Measurements from ENCODE around the gene TREML2.
"Not testable (repeated sequence)": the region's sequence is repeated elsewhere in the genome, so short reads cannot be mapped to it uniquely, and the experiment has no call there.

TREML2 gene

DNA sequence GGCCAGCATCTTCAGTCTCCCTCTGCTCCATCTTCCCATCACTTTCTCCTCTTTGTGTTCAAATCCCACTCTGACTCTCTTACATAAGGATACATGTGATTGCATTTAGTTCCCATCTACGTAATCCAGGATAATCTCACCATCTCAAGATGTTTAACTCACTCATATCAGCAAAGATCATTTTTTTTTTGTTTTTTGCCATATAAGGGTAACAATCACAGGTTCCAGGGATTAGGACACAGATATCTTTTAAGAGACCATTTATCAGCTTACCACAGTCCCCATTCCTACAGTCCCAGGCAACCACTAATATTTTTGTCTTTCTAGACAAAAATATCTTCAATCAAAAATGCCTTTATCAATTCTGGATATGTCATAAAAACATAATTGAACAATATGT is 3.2 kb upstream of the TREML2 start:
- no peak for DNase-seq

DNA sequence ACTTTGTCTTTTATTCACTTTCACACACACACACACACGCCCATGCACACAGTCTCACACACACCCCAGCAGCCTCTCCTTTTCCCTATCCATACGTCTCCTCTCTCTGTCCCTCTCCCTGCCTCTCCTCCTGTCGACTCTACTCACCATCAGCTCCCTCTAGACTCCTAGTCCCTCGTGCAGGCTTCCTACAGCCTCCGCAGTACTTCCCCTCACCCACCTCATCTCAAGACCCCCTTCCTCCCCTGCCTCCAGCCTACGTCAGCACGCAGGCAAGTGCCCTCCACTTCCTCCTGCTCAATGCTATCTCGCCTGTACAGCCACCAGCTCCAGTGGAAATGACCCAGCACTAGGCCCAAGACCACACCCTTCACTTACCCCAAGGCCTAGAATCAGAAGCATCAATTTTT is 820 bp upstream of the TREML2 start:
- no peak for DNase-seq

DNA sequence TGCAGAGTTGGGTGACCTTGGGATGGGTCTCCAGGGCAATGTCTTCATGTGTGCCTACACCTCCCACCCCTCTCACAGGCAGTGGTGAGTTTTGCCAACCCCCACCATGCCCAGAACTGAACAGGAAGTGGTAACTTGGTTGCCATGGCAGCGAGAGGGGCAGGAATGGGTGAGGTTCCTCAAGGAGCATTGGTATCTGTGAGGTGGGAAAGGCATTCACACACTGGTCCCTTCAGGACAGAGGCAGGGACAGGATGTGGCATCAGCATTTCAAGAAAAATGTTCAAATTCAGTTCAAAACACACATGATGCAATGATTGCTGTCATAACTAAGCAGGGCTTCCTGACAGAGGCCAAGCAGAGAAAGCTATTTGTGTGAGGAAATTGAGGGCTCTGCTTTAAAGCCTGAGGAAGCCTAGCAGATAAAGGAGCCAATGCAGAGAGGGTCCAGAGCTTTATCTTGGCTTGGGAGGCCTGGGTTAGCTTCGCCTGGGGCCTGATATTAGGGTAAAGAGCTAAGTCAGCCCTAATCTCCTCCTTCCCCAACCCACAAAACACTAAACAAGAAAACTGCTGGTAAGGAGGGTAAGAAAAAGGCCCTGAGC is 551 bp downstream of the TREML2 start:
- DNase-seq: peak; percentile 9

GRCh38 chr6:41199552-41200246 is 1.2 kb downstream of the TREML2 start:
- no peak for DNase-seq

GRCh38 chr6:41197234-41197633 is 3.7 kb downstream of the TREML2 start:
- DNase-seq: no peak

DNA sequence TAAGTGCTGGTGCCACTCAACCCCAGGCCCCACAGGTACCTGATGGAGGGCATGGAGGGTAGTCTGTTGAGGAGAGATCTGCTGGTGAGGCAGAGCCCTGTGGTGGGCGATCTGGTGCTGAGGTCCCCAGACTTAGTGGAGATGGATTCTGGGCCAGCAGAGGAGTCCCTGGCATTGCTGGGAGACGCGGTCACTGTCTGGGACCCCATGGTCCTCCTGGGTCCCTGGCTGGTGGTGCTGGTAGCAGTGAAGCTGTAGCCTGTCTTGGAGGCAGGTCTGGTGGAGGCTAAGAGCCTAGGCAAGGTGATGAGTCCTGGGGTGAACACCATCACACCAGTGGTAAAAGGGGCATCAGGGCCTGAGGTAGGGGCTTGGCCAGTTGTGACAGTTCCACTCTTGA is 6.6 kb downstream of the TREML2 start:
- DNase-seq: no peak

DNA sequence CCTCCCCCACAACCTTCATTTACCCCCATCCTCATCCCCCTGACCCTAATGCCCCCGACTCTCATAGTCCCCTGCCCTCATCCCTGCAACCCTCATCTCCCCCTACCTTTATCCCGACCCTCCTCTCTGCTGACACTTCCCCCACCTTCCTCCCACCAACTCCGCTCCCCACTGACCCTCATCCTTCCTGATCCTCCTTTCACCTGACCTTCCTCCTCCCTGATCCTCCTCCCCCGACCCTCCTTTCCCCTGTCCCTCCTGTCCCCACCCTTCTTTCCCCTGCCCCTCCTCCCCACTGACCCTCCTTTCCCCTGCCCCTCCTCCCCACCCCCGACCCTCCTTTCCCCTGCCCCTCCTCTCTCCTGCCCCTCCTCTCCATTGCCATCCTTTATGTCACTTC is 7.1 kb downstream of the TREML2 start:
- DNase-seq: no peak

- DNase-seq: no peak
These were observed 7.7 kb downstream of the TREML2 start for GRCh38 chr6:41193171-41193734.

DNA sequence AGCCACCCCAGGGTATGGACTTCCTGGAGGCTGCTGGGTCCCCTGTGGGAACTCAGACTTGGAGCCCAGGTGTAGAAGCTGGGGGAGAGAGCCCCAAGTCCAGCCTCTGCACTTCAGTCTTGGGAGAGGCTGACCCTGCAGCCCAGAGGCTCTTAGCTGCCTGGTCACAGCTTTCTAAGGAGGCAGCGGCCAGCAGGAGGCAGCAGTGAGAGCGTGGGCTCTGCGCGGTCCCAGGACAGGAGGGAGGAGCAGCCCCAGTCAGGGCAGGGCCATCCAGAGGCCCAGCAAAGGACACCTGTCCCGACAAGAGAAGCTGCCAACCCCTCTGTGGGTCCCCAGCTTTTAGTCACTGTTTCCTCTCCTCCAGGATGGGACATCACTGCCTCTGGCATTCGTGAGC is 9.4 kb downstream of the TREML2 start:
- DNase-seq: peak; percentile 16

GRCh38 chr6:41190791-41191190 is 10.2 kb downstream of the TREML2 start:
- DNase-seq: no peak

- no peak for DNase-seq
These were observed 11.0 kb downstream of the TREML2 start for GRCh38 chr6:41189967-41190366.

- not testable (repeated sequence) for DNase-seq
These were observed 11.9 kb downstream of the TREML2 start for GRCh38 chr6:41189046-41189445.

GRCh38 chr6:41187924-41188886 is 12.7 kb downstream of the TREML2 start:
- no peak for DNase-seq

DNA sequence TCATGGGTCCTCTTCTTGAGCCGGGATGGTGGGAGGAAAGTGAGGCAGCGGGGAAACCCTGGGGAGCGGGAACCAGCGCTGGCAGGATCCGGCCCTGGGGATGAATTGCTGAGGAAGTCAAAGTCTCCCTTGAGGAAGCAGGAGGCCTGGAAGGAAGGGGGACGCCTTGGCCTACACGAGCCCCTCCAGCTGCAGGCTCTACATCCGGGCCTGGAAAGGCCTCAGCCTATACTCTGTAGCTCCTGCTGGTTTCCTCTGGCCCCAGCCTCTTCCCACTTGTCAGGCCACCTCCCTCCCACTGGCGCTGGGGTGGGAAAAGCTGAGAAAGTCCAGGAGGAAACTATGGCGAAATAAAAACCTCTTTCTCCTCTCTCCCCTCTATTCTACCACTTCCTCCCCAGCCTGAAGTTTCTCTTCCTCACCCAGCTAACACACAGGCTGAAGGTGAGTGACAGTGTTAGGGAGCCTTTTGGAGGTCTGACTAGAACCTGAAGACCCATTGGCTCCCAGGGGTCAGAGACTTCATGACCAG is 14.9 kb downstream of the TREML2 start:
- DNase-seq: no peak

- no peak for DNase-seq
These were observed 16.2 kb downstream of the TREML2 start for GRCh38 chr6:41184761-41185160.

DNA sequence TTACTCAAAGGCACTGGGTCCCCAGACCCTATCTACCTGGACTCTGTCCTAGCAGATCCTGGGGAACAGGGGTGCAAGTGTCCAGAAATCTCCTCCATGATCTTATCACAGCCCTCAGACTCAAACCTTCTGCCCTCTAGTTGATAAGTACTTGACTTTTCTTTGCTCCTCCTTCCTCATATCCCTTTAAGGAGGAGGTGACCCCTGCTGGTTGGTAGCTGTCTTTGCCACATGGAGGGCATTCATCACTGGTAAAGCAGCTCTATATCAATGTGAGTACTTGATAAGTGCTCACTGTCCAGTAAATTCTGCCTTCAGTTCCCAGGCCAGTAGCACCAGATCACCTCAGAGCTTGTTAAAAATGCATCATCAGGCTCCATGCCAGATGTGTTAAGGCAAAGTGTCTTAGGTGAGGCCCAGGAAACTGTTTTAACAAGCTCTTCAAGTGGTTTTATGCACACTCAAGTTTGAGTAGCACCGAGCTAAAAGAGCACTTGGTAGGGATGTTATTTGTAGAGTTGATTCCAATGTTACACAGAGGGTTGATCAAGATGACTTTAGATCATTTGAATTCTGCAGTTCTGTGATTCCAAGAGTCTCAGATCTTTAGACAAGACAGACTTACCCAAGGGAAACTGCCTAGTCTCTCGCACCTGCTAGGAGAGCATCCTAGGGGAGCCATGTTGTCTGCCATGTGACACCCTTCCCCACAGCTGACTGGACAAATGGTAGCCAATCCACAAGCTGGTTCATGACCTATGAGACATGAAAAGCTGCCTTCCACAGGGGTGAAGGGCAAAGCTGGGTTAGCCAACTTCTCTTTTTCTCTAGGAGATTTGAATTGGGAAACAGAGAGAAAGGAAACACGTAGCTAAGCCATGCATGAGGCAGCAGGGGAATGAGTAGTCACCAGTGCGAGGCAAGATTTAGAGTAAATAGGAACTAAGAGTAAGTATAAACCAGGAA is 18.6 kb downstream of the TREML2 start:
- peak; percentile 64 for DNase-seq

DNA sequence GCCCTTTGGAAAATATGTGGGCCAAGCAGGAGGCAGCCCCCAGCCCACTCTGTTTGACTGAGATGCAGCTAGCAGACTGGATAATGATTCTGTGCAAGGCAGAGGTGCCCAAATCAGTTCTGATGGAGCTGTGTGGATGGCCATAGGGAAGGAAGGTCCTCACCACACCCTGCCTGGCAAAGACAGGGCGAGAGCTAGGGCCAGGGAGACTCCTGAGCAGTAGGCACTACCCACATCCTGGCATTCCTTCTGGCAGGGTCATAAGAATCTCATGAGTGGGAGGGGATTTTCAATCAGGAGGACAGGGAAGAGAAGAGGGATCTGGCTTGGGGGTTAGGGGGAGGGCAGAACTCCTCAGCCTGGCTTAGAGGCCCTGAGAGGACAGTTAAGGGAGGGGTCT is 19.4 kb downstream of the TREML2 start:
- DNase-seq: peak; percentile 18

DNA sequence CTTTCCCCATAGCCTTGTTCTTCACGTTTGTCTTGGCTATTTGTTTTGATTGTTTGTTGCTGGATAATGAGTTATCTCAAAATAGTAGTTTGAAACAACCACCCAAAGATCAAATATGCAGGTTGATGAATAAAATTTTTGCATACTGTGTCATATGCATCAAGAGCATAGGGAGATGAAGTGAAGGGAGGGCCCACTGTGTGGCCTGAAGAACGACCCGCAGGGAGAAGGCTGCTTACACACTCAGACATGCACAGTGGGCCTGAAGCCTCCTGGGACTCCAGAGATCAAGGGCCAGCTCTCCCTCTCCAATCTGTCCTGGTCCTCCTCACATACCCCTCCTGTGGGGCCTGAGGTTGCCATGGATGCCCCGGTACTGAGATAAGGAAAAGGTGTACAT is 21.8 kb downstream of the TREML2 start:
- no peak for DNase-seq

GRCh38 chr6:41177695-41178094 is 23.3 kb downstream of the TREML2 start:
- no peak for DNase-seq

DNA sequence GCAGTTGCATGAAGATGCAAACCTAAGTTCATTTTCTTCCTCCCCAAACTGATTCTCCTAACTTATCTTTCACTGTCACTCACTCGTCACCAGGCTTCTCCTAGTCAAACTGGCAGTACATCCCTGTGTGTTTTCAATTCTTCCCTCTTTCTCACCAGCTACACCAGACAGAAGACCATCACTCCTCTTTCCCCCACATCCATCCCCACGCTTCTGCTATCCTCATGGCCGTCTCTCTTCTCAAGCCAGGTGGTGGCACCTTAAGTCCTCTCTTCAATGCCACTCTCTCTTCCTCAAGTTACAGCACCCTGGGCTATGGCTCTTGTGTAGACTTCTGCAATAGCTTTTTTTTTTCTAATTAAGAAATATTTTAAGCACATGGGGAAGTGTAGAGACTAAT is 23.7 kb downstream of the TREML2 start:
- no peak for DNase-seq

GRCh38 chr6:41176189-41176588 is 24.8 kb downstream of the TREML2 start:
- DNase-seq: no peak

DNA sequence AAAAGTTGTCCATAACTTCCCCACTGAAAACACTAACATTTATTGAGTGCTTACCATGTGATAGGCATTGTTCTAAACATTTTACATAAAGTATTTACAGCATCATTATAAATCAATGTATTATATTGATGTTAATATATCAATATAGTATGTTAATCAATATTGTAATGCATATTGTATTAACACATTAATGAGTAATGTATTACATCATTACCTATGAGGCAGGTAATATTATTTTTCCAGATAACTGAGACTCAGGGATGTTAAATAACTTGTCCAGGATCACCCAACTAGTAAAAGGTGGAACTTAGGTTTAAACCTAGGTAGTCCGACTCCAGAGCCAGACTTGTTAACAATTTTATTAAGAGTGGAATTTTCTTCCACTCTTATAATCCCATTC is 25.9 kb downstream of the TREML2 start:
- no peak for DNase-seq

All from EL (cell line).